ENCODE results near the gene CNTN1.

DNA sequence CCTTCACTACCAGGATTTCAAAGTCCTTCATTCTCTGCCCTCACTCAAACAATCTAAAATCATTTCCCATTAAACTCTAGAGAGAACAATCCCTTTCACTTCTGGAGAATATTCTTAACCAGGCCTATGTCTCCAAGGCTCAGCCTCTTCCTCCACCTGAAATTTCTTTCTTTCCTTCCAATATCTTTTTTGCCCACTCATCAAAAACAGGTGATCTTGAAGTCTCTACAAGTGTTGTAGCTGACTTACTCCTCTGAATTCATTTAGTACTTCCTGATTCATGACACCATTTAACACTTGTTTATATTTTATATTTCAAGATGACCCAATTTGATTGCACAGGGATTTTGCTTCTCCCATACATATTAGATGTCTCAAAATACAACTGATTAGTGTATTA, 429.1 kb downstream of the CNTN1 start:
- TF ChIP-seq ZNF350 (CRISPR knock-in tag; IDR thresholded peaks at IDR 0.05; ENCODE audit: borderline replicate concordance, low read depth): no peak
- TF ChIP-seq KLF16 (CRISPR knock-in tag; IDR thresholded peaks at IDR 0.05): no peak
- TF ChIP-seq, protein P1, sequence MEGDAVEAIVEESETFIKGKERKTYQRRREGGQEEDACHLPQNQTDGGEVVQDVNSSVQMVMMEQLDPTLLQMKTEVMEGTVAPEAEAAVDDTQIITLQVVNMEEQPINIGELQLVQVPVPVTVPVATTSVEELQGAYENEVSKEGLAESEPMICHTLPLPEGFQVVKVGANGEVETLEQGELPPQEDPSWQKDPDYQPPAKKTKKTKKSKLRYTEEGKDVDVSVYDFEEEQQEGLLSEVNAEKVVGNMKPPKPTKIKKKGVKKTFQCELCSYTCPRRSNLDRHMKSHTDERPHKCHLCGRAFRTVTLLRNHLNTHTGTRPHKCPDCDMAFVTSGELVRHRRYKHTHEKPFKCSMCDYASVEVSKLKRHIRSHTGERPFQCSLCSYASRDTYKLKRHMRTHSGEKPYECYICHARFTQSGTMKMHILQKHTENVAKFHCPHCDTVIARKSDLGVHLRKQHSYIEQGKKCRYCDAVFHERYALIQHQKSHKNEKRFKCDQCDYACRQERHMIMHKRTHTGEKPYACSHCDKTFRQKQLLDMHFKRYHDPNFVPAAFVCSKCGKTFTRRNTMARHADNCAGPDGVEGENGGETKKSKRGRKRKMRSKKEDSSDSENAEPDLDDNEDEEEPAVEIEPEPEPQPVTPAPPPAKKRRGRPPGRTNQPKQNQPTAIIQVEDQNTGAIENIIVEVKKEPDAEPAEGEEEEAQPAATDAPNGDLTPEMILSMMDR (CRISPR knock-in tag; IDR thresholded peaks at IDR 0.05): no peak
- no peak for TF ChIP-seq SIX1 (CRISPR knock-in tag; IDR thresholded peaks at IDR 0.05; ENCODE audit: borderline replicate concordance)
- no peak for TF ChIP-seq POLR2AphosphoS5 (IDR thresholded peaks at IDR 0.05; ENCODE audit: low read depth, low read length)
- no peak for TF ChIP-seq ZNF776 (CRISPR knock-in tag; IDR thresholded peaks at IDR 0.05)
- no peak for TF ChIP-seq ELF4 (CRISPR knock-in tag; IDR thresholded peaks at IDR 0.05; ENCODE audit: borderline replicate concordance)
- no peak for TF ChIP-seq RORA (CRISPR knock-in tag; IDR thresholded peaks at IDR 0.05)
- no peak for TF ChIP-seq EZH2 (conservative IDR thresholded peaks at IDR 0.05; ENCODE audit: low read depth, low read length)

Data from HepG2 (cell line).